ENCODE measurements around the gene ZNF622.

Gene ZNF622

DNA sequence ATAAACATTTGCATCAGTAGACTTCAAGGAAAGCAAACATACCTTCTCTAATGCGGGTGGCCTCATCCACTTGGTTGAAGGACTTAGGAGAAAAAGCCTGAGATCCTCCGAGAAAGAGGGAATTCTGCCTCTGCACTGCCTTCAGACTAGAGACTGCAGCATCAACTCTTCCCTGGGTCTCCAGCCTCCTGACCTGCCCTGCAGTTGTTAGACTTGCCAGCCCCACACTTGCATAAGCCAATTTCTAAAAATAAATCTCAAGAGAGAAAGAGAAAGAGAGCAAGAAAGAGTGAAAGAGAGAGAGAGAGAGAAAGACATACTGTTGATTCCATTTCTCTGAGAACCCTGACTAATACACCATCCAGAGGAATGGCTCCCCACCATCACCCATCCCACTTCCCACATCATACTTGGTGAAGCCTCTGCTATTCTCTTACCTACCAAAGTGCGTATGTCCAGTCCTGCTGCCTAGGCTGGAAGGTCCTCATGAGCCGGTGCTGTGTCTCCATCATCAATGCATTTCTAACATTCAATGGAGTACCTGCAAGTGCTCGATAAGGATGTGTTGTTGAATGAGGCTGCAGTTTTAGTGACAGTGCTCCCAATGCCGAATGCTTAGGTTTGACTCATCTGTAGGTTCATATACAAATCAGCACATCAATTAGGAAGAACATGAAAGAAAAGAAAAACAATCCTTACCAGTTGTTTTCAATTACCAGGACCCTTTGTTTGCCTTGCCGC lies 35.1 kb downstream of the ZNF622 start:
- DNase-seq (ENCODE audit: low read depth) = no peak

DNA sequence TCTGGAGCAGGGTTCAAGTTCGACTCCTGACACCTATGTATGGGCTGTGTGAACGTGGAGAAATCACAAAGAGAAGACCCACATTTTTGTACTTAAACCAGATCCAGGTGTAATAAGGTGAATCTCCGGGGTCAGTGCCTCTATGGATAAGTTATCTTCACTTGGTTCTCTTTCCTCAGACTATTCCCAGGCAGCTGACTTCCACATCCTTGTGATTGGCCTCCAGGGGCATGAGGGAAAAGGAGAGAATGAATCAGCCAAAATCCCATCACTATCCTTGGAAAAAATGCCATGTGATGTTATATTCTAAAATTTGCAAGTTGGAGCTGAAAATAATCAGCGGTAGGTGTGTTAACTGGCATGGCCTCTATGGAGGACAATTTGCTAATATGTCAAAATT lies 37.2 kb downstream of the ZNF622 start:
- DNase-seq (ENCODE audit: low read depth) = no peak

DNA sequence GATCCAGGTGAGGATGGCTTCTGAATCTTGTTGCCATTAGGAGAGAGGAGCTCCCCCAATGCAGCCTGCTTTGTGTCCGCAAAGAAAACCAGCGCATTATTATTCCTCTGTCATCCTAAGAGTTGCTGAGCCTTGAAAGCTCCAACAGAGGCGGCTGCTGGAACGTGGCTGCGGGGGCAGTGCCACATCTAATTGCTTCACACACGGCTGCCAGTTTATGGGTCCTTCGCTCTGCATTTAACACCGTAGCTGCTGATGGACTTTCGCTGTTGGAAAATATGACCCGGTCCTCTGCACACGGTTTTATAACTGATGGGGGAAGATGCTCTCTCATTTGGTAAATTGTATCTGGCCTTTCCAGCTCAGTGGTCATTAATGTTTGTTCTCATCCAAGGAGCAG lies 38.0 kb downstream of the ZNF622 start:
- DNase-seq (ENCODE audit: low read depth) = no peak

DNA sequence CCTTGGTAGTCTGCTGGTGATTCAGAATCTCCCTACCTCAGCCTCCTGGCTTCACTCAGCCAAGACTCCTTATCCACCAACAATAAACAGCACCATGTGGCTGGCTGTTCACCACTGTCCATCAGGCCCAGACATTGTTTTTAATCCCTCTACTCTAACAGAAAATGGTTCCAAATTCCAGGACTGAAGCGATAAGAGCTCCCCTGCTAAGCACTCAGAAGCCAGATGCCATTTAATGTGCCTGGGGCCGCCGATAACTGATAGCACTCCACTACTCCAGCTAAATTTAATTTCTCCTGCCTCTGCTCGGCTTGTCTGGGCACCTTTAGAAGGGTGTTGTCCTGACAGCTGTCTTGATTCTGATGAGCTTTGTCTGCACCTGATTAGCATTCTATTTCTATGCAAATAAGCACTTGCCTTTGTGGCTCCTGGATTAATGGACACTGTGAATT lies 47.1 kb downstream of the ZNF622 start:
- no peak for DNase-seq (ENCODE audit: low read depth)

DNA sequence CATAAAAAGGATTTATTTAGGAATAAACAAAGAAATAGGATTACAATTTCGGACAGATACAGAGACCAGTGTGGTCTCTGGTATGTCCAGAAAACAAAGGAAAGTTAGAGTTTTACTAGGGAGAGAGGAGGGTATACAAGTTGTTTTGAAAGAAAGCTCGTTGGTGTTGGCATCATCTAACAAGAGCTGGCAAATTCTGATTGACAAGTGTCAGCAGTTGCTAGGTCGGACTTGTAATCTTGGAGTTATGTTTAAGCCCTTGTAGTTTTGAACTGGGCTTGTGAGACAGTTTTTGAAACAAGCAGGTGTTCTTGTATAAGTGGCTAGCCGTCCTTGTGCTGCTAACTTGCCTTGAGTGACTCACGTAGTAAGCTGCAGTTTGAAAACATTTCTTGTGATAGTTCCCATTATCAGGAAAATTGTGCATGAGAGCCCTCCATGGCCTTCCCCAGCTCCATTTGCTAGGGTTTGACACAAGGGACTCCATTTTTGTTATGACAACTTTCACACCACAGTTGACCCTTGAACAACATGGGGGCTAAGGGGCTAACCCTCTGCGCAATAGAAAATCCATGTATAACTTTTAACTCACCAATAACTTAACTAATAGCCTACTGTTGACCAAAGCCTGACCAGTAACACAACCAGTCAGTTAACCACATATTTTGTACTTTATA lies 48.1 kb downstream of the ZNF622 start:
- no peak for DNase-seq (ENCODE audit: low read depth)

DNA sequence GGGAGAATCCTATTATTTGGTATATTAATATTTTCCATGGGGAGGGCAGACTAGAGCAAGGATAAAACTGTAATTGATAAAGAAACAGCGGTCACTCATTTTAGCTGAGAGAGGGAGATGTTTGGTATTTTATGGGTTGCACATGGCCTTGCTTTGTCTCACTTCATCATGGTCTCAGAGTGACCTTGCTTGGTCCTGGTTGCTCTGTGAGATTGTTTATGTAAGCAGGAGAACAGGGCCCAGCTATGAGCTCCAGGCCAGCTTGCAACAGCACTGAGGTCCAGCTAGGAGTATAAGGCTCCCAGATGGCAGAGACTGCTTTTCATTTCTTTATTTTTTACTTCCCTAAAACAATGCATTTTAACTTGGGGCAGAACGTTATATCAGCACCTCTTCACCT lies 50.7 kb downstream of the ZNF622 start:
- DNase-seq (ENCODE audit: low read depth) = no peak

DNA sequence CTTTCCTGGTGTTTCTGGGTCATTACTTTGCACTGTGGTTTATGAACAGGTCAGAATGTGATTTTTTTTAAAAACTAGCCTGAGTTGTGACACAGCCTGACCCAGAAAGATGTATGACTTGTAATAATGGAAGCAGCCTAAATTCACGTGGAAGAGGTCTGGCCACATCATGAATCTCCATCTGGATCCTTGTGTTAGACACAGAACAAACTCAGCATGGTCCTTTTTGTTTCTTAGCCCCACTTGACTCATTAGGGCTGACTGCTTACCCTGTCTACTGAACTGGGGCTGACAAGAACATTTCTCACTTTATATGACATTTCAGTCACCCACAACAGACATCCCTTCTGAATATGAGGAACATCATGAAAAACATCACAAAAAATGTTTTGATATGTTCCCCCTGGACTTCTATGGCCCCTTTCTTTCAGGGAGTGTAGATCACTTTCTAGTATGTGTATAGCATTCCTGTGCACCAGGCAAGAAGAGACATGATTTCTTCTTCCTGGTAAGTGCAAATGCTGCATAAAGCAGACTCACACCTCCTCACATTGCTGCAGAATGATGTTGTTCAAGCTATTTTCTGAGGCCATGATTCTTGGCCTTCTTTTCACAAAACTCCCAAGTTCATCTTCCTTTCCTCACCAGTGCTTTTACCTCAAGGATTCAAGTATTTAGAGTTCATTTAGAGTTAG lies 52.3 kb downstream of the ZNF622 start:
- DNase-seq (ENCODE audit: low read depth) = no peak

DNA sequence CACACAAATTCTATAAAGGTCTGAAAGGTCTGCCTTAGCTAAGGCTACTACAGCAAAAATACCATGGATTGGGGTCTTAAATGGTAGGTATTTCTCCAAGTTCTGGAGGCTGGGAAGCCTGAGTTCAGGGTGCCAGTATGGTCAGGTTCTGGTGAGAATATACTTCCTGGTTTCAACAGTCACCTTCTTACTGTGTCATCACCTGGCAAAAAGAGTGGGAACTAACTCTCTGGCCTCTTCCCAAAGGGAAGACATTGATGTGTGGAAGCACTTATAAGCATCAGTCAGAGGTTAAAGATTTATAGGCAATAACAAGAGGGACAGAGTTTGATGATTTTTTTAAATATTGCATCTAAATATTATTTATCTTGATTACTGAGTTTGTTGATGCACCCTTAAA lies 53.0 kb downstream of the ZNF622 start:
- DNase-seq (ENCODE audit: low read depth) = no peak

DNA sequence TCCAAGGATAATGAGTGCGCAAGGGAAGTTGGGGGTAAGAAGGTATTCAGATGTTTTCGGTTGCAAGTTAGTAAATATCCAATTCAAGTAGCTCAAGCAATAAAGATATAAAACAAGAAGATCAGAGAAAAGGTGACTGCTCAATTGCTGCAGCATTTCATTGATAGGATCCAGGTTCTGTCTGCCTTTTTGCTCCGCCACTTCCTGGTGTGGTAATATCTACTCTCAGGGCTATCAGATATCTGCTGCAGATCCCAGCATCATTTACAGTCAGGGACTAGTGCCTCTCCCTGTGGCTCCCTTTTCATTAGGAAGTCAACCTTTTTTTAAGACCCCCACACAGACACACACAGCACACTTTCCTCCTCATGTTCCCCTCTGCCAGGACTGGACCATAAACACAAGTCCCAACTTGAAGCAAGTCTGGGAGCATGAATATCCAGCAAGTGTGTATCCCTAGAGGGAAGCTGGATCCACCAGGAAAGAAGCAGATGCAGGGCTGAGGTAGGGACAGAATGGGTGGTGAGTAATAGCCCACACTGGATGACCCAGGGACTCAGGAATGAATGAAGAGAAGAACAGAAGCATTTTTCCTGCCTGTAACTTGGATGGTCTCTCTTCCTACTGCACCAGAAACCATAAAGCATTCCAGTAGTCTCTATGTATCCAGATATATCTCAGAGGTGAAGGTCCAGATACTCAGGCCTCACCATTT lies 53.7 kb downstream of the ZNF622 start:
- DNase-seq (ENCODE audit: low read depth) = no peak

DNA sequence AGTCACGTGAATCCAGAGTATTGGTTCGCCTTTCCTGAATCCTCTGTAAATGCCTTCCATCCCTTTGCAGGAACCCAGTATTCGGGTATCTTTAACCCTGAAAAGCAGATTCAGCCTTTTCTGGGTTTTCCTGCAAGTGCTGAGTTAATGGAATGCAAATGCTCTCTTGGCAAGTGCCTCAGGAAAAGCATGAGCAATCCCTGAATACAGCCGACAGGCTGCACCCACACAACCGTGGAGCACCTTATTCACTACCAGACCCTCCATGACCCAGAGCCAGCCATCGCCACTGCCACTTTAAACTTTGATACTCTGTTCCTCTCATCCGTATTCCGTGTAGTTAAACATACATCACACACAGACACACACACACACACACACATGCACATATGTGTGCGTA lies 54.4 kb downstream of the ZNF622 start:
- DNase-seq (ENCODE audit: low read depth) = no peak

DNA sequence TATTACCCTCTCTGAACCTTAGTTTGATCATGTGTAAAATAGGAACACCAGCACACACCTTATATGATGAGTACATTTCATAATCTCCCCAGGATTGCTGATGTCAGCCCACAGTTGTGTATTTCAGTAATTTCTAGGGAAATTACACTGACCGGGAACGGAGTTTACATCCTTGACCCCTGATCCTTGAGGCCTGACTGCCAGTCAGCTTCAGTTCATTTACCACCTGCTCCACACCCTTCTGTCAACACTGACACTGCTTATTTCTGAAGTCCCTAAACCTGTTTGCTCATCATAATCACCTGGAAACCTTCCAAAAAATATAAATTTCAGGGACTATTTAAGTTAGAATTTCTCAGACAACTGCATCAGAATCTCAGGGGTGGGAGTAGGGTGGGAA lies 55.3 kb downstream of the ZNF622 start:
- DNase-seq (ENCODE audit: low read depth) = no peak

DNA sequence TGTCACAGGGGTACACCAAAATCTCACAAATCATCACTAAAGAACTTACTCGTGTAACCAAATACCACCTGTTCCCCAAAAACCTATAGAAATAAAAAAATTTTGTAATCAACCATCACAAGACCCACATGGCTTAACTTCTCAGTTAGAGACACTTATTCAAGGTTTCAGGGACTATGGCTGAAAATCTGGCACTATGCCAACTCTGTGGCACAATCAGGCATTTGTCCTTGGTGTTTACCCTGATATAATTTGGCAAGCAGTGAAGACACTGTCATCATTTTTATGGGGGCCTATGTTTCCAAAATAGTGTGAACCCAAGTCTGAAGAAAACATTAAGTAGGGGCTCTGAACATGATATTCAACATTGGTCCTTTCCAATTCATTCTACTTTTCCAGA lies 59.0 kb downstream of the ZNF622 start:
- no peak for DNase-seq (ENCODE audit: low read depth)

DNA sequence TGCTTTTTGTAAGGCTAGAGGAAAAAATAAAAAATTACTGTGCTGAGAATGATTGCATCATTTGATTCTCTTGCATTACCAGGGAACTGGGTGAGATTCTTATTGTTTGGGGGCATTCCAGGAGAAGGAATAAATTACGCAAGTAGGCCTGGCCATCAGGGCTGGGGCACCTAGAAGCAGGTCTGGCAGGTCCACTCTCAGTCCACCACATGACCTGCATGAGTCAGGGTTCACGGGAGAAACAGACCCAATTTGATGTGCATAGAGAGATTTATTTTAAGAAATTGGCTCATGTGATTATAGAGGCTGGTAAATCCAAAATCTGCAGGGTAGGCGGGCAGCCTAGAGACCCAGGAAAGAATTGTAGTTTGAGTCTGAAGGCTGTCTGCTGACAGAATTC lies 59.6 kb downstream of the ZNF622 start:
- no peak for DNase-seq (ENCODE audit: low read depth)

All from stimulated activated CD8-positive, alpha-beta memory T cell treated with anti-CD3 and anti-CD28 coated beads, Interleukin-12 subunit alpha, Interleukin-12 subunit beta, amount 100 ng/mL, for 4 hours (primary cell).